SK-N-SH (cell line): ENCODE data around the gene USP36.

Experiments
- CTCF ChIP-seq: fragments of 200-600 bp; sonication (generic); IDR thresholded peaks from 2 replicates; pipeline ENCODE4 v1.6.1; 2017; ENCODE audit warnings: antibody characterized with exemption, mild to moderate bottlenecking, moderate library complexity
- YY1 ChIP-seq: IDR thresholded peaks from 2 replicates; pipeline ENCODE4 v1.4.0; 2012; ENCODE audit warnings: low read depth, mild to moderate bottlenecking

GRCh38 chr17:78759203-78759968, 81.2 kb downstream of the USP36 start:
- TF ChIP-seq CTCF (no peak), YY1 (no peak)
